ENCODE results near the gene IL25. TPM values are rescaled to one million over a fixed set of nuclear protein-coding genes. Genes with fewer than 3 reads are reported as not detected.

The IL25 gene
- total and polyA plus RNA-seq, 10 of the 15 experiments (the other 5 are each of a cell fraction or from before 2014, with no cell fraction given): not detected

DNA sequence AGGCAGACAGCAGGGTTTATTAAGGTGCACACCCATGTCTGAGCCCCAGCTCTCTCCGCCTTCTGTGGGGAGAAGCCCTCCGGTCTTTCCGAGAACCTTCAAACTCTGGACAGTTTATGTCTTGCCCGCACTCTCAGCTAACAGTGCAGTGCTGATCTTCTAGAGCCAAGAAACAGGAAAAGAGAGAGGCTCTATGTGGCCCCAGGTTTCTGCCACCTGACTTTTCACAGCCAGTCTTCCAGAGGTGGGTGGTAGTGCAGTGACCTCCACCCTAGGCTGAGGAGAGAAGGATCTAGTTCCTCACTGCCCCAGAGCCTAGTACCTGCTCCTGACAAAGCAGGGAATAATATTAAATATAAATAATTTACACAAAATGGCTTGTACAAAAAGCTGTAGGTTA is 15.9 kb upstream of the IL25 start:
- peaks cover 3 to 11% of the 10 kb centered on the region in 2 experiments; a peak in 3 of 4 replicates for H3K27me3 ChIP-seq (replicated peaks in 1 of 2; ENCODE audit: control insufficient read depth in 2 of 2, insufficient read depth in 2 of 2, low read length in 1 of 2)
- 74% methylated on average over 4 of the region's 4 CpGs for WGBS (ENCODE audit: insufficient coverage, insufficient replicate concordance, low lambda C conversion rate, missing lambda C conversion rate)
- RAD21 ChIA-PET (ENCODE audit: unreplicated experiment): no interaction called here
- no peak overlapping the region for H2AFZ ChIP-seq (ENCODE audit: control insufficient read depth, low read depth, low read length)
- H3K9me3 ChIP-seq (replicated peaks; ENCODE audit: control insufficient read depth, insufficient read depth, low read length): no peaks in the 10 kb centered on the region
- DNase-seq (ENCODE audit: low read depth, low spot score) (no peak), FAIRE-seq (no peak), ATAC-seq (no peak)
- no peaks in the 10 kb centered on the region for H3K4me1 ChIP-seq (ENCODE audit: control insufficient read depth, insufficient read depth, low read length)
- H3K9ac ChIP-seq (ENCODE audit: control insufficient read depth, insufficient read depth, low read length): no peak overlapping the region
- H3K4me2 ChIP-seq (ENCODE audit: control insufficient read depth, insufficient read depth): no peak overlapping the region
- in situ Hi-C loops (cut with MboI) (no loop called here), intact Hi-C loops (cut with micrococcal nuclease; ENCODE audit: unreplicated experiment) (no loop called here)
- SMC1A ChIA-PET (ENCODE audit: uncharacterized antibody, unreplicated experiment): no interaction called here
- no peak overlapping the region for H3K27ac ChIP-seq (ENCODE audit: control insufficient read depth, insufficient read depth)
- no TSS peak for BruUV-seq (replicated peaks)
- POLR2A ChIA-PET: no interaction called here
- H4K20me1 ChIP-seq (ENCODE audit: control insufficient read depth, insufficient read depth): no peaks in the 10 kb centered on the region
- CTCF ChIA-PET: interaction anchor here (0.7 kb wide), 1 partner anchor 422 kb away, joined by 3 read pairs; no protein-coding TSS in a partner anchor
- no peak overlapping the region for H3K4me3 ChIP-seq
- H3K79me2 ChIP-seq (ENCODE audit: control insufficient read depth, insufficient read depth, low read length): no peaks in the 10 kb centered on the region
- no peaks in the 10 kb centered on the region for H3K36me3 ChIP-seq (ENCODE audit: control insufficient read depth in 2 of 2, insufficient read depth in 2 of 2, low read length in 1 of 2)
- TF ChIP-seq ATF7 (IDR thresholded peaks at IDR 0.05; ENCODE audit: low read depth) (no peak), CHD2 (IDR thresholded peaks at IDR 0.05; ENCODE audit: borderline replicate concordance, low read depth, low read length) (no peak), CREB1 (IDR thresholded peaks at IDR 0.05; ENCODE audit: low read depth) (no peak), CBX5 (IDR thresholded peaks at IDR 0.05; ENCODE audit: low read depth) (no peak)

DNA sequence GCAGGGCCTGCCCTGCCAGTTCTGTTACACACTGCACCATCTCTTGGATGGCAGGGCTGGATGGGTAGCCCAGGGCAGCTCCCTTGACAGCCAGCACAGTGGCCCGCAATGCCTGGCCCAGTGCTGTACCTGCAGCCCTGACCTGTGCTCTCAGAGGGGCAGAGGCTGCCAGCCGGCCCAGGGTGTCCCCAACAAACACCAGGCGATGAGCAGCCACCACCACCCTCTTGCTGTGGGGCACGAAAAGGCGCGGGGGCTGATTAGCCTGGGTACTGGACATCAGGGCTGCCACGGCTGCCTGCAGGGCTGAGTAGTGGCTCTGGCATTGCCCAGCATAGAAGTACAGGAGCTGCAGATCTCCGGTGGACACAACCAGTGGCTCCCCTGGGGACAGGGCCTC is 15.3 kb upstream of the IL25 start:
- ChIA-PET POLR2A (no interaction called here), RAD21 (ENCODE audit: unreplicated experiment) (no interaction called here), CTCF (interaction anchor here (0.7 kb wide), 1 partner anchor 422 kb away, joined by 3 read pairs; no protein-coding TSS in a partner anchor), SMC1A (ENCODE audit: uncharacterized antibody, unreplicated experiment) (no interaction called here)
- in situ Hi-C loops (cut with MboI) (no loop called here), intact Hi-C loops (cut with micrococcal nuclease; ENCODE audit: unreplicated experiment) (no loop called here)
- DNase-seq (ENCODE audit: low read depth, low spot score) (no peak), ATAC-seq (no peak), FAIRE-seq (no peak)
- Histone ChIP-seq H3K9ac (ENCODE audit: control insufficient read depth, insufficient read depth, low read length) (no peak overlapping the region), H3K79me2 (ENCODE audit: control insufficient read depth, insufficient read depth, low read length) (no peaks in the 10 kb centered on the region), H3K9me3 (replicated peaks; ENCODE audit: control insufficient read depth, insufficient read depth, low read length) (no peaks in the 10 kb centered on the region), H3K4me1 (ENCODE audit: control insufficient read depth, insufficient read depth, low read length) (no peaks in the 10 kb centered on the region), H3K4me2 (ENCODE audit: control insufficient read depth, insufficient read depth) (no peak overlapping the region), H3K27ac (ENCODE audit: control insufficient read depth, insufficient read depth) (no peak overlapping the region), H3K27me3 (replicated peaks in 1 of 2; ENCODE audit: control insufficient read depth in 2 of 2, insufficient read depth in 2 of 2, low read length in 1 of 2) (peaks cover 3 to 5% of the 10 kb centered on the region in 2 experiments; a peak in 3 of 4 replicates), H3K4me3 (no peak overlapping the region), H2AFZ (ENCODE audit: control insufficient read depth, low read depth, low read length) (no peak overlapping the region), H3K36me3 (ENCODE audit: control insufficient read depth in 2 of 2, insufficient read depth in 2 of 2, low read length in 1 of 2) (no peaks in the 10 kb centered on the region), H4K20me1 (ENCODE audit: control insufficient read depth, insufficient read depth) (no peaks in the 10 kb centered on the region)
- 27% methylated on average over 8 of the region's 8 CpGs for WGBS (ENCODE audit: insufficient coverage, insufficient replicate concordance, low lambda C conversion rate, missing lambda C conversion rate)
- no TSS peak for BruUV-seq (replicated peaks)
- TF ChIP-seq BRCA1 (IDR thresholded peaks at IDR 0.05; ENCODE audit: low read depth, low read length): no peak
- no peak for TF ChIP-seq HCFC1 (IDR thresholded peaks at IDR 0.05; ENCODE audit: low read length)
- TF ChIP-seq TAF1 (IDR thresholded peaks at IDR 0.05; ENCODE audit: borderline replicate concordance, low read depth, low read length): no peak
- no peak for TF ChIP-seq IRF4 (IDR thresholded peaks at IDR 0.05; ENCODE audit: low read depth, low read length)
- no peak for TF ChIP-seq IKZF2 (IDR thresholded peaks at IDR 0.05)
- no peak for TF ChIP-seq ZZZ3 (IDR thresholded peaks at IDR 0.05; ENCODE audit: control insufficient read depth, insufficient read length, low read depth)
- TF ChIP-seq NR2C1 (IDR thresholded peaks at IDR 0.05): no peak
- TF ChIP-seq, protein P1, sequence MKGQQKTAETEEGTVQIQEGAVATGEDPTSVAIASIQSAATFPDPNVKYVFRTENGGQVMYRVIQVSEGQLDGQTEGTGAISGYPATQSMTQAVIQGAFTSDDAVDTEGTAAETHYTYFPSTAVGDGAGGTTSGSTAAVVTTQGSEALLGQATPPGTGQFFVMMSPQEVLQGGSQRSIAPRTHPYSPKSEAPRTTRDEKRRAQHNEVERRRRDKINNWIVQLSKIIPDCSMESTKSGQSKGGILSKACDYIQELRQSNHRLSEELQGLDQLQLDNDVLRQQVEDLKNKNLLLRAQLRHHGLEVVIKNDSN (IDR thresholded peaks at IDR 0.05; ENCODE audit: borderline replicate concordance, extremely low read length, insufficient read depth, low read depth, low read length): no peak
- no peak for TF ChIP-seq EED (IDR thresholded peaks at IDR 0.05; ENCODE audit: low read depth)
- no peak for TF ChIP-seq NKRF (conservative IDR thresholded peaks at IDR 0.05)
- no peak for TF ChIP-seq ZNF24 (IDR thresholded peaks at IDR 0.05)

All from GM12878 (cell line).